NCI-H2196 treated with DMSO at 0.1 percent for 48 hours (cell line): ENCODE data around the gene CFAP46.
"Not testable (repeated sequence)": the region's sequence is repeated elsewhere in the genome, so short reads cannot be mapped to it uniquely, and the experiment has no call there.

Experiments
- DNase-seq: peaks from one replicate; lab custom pipeline; 2025; ENCODE audit not compliant: unreplicated experiment; lab: John Stamatoyannopoulos, UW

Gene CFAP46

DNA sequence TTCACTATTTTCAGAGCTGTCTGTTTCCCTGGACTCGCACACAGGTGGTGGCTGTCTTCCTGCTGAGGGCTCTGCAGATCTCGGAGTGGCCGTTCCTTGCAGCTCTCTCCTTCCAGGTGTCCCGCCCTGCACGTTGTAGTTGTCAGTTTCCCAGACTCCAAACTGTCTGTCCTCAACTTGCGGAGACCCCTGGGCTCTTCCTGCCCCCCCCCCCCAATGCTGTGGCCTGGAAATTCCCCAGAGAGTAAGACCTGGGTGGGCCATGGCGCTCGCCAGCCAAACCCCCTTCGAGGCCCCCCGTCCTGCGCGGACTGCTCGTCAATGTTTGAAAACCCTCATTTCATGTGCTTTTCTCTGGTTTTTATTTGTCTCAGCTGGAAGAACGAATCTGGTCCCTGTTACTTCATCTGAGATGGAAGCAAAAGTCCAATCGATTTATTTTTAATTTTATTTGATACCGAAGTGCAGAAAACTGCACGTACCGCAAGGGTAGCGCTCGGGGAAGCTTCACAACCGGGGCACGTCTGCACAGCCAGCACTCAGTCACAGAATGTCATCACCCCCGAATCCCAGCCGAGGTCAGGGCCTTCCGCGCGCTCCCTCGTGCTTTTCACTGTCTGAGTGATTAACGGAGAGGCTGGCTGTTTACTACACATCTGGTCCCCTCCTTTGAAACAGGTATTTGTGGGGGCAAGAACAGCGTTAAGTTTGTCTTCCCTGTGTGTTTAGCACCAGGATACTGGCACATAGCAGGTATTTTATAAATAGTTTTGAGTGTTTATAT is 110.0 kb downstream of the CFAP46 start:
- DNase-seq, result no peak

DNA sequence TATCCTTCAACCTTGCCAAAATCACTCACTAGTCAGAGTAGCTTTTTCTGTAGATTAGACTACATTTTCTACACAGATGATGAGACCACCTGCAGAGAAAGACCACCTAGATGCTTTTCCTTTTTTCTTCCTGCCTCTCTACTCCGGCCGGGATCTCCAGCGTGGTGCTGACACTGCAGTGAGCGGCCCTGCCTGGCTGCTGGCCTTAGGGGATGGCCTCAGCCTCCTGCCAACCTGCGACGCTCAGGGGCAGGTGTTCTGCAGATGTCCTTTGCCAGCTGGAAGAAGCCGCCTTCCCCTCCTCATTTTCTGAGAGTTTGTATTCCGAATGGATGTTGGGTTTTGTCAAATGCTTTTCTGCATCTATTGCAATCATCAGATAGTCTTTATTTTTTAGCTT is 113.0 kb downstream of the CFAP46 start:
- DNase-seq, result no peak

DNA sequence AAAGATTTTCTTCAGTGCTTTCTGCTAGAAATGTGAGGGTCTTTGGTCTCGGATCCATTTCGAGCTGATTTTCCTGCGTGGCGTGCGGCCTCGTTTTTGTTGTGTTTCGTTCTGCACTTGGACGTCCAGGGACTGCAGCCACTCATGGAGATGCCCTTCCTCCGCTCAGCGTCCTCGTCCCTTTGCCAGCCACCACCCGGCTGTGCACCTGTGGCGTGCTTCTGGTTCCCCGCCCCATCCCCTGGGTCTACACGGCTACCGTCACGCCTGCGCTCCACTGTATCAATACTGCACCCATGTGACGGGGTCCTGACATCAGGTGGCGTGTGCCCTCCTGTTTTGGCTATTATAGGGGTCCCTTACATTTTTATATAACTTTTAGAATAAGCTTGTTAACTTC is 113.7 kb downstream of the CFAP46 start:
- DNase-seq, result no peak

GRCh38 chr10:132827861-132828539 is 114.4 kb downstream of the CFAP46 start:
- no peak for DNase-seq

GRCh38 chr10:132827423-132827789 is 115.0 kb downstream of the CFAP46 start:
- no peak for DNase-seq

DNA sequence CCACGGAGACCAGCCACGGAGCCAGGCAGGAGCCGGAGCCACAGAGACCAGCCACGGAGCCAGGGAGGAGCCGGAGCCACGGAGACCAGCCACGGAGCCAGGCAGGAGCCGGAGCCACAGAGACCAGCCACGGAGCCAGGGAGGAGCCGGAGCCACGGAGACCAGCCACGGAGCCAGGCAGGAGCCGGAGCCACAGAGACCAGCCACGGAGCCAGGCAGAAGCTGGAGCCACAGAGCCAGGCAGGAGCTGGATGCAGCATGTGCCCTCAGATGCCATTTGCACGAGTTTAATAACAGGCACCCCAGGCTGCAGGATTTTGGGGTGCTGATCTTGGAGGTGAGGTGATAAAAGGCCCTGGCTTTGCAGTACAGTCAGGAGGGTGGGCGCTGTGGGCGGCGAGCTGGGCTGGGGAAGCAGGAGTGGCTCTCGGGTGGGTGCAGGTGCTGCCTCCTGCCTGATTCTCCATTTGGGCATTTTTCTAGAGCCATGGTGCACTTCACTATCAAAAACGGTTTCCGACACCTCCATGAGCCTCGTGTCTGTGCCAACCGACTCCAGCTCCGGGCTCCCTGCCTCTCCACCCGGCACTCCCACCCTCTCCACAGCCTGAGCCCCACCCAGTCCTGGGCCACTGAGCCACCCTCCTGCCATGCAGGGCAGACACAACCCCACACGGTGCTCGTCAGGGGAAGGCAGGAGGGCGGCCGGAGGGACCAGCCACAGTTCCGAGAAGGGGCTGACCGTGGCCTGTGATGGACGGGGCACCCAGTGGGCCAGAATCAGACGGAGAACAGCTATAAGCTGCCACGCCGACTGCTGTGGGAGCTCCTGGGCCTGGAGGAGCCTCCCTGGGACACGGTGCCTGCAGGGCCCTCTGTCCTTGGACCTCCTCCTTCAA is 115.6 kb downstream of the CFAP46 start:
- no peak for DNase-seq

- not testable (repeated sequence) for DNase-seq
These were observed 116.4 kb downstream of the CFAP46 start for GRCh38 chr10:132825783-132826523.

GRCh38 chr10:132820056-132820455 is 122.3 kb downstream of the CFAP46 start:
- DNase-seq, result no peak

GRCh38 chr10:132817701-132818211 is 124.6 kb downstream of the CFAP46 start:
- no peak for DNase-seq

- no peak for DNase-seq
These were observed 125.7 kb downstream of the CFAP46 start for GRCh38 chr10:132816718-132817117.

DNA sequence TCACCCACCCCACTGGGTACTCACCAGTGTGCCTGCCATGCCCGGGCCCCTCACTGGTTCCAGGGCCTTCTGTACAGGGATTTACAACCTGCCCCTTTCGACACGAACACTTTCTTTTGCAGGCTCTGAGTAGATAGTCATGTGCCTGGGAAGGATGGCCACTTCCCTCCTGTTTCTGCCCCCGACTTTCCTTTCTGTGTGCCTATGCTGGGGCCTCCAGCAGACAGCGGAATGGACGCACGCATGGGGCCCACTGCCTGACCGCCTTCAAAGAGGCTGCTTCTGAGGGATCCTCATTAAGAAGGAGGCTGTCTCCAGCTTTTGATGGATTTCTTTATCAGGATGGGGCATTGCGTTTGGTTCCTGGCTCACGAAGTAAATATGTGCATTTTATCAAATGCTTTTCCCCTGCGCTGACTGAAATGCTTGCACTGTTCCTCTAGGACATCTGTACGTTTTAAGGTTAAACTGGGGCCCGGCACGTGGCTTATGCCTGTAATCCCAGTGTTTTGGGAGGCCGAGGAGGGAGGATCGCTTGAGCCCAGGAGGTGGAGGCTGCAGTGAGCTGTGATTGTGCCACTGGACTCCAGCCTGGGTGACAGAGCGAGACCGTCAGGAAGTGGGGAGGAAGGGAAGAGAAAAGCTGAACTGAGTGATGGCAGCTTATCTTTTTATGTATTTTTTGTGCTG is 127.1 kb downstream of the CFAP46 start:
- DNase-seq, result no peak

DNA sequence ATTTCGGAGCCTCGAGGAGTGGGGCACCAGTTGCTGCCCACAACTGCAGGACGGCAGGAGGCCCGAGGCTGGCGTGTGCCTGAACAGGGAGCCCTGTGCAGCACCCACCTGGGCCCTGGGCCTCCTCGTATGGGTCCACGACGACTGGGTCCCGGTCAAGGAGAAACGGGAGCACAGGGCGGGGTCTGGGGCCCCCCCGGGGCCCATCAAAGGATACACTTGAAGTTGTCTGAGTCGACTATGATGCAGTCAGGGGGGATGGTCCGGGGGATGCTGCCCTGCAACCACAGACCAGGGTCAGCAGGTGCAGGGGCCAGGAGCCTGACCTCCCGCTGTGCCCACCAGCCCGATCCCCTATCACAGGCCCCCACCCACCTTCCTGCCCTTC is 127.9 kb downstream of the CFAP46 start:
- no peak for DNase-seq

DNA sequence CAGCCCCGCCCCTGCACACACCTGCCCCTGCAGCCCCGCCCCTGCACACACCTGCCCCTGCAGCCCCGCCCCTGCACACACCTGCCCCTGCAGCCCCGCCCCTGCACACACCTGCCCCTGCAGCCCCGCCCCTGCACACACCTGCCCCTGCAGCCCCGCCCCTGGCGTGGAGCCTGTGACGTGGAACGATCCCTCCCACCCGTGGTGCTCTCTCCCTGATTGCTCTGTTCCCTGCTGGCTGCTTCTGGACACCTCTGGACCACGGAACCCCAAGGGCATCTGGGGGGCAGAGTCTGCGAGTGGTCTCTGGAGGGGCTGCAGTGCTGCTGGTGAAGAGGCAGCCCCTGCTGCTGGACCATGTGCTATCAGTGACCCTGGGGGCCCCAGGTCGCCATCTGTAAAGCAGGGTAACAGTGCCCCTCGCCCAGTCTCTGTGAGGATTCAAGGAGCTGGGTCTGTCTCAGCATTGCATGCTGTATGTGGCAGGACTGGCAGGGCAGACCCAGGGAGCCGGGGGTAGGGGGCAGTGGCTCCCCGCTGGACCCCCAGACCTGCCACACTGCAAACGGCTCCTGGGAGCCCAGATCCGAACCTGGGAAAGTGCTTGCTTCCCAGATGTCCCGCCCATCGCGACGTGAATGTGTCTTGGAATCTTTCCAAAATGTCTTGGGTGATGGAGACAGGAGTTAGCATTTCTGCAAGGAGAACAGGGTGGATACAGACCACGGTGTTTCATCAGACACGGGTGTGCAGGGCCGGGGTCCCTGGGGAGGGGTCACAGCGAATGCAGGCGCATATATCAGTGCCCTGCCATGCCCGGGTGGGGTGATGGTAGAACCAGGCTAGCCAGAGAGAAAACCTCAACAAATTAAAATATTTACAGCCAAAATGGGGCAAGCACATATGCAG is 128.6 kb downstream of the CFAP46 start:
- DNase-seq, result no peak

- DNase-seq, result no peak
These were observed 129.4 kb downstream of the CFAP46 start for GRCh38 chr10:132813001-132813401.

- DNase-seq, result no peak
These were observed 129.8 kb downstream of the CFAP46 start for GRCh38 chr10:132812520-132812919.

DNA sequence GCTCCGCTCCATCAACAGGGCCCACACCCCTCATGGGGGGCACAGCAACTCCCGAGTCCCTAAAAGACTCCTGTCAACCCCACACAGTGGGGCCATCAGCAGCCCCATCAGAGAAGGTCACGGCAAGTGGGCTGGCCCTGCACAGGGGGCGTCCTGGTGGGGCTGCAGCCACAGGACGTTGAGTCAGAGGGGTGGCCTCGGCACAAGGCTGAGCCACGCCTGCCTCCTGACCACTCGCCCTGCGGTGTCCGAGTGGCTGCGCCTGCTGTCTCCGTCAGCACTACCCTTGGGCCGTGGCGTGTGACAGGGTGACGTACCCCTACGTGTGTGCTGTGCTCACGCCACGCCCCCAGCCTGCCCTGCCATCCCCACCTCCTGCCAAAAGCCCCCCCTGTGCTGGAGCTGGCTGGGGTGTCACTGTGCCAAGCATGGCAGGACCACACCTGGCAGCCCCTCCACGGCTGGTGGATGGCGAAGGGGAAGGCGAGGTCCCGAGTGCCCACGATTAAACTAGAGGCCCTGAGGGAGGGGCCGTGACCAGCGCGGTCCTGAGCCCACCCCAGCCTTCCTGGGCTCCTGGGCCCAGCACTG is 130.4 kb downstream of the CFAP46 start:
- no peak for DNase-seq

GRCh38 chr10:132810807-132811700 is 131.3 kb downstream of the CFAP46 start:
- no peak for DNase-seq
